HG02981 (cell line): ENCODE results near the gene LBH.

ENCODE experiments used
- ATAC-seq: cut with Tn5 transposase; IDR thresholded peaks from one replicate; pipeline ENCODE4 v1.9.1; 2021; ENCODE audit warnings: mild to moderate bottlenecking, moderate library complexity; ENCODE audit not compliant: unreplicated experiment

The LBH gene

DNA sequence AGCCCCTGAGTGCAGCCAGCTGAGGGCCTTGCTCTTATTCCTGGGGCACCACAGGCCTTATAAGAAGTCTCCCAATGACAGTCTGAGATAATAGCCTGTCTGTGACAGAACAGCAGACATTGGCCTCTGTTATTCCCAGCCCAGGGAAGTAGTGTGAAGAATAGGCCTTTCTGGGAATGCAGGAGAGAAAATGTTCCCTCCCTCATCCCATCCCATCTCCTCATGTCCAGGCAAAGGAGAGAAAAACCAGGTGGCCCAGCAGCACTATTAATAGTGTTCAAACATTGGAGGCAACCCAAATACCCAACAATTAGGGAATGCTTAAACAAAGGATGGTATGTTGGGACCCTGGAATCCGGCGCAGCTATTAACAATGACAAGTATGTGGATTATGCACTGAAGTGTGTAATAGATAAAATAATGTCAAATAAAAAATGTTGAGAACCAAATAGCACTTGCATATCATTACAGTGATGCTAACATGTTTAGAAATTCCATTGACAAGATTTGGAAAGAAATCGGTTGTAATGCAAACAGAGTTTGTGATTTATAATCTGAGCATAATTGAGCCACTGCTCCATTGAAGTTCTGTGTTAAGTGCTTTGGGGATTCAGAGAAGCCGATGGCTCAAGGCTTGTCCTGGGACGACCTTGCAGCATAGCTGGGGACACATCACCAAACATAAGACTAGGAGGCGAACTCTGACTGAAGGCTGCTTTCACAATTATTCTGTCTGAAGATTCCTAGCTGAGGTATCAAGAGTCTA, 69.3 kb downstream of the LBH start:
- no peak for ATAC-seq

DNA sequence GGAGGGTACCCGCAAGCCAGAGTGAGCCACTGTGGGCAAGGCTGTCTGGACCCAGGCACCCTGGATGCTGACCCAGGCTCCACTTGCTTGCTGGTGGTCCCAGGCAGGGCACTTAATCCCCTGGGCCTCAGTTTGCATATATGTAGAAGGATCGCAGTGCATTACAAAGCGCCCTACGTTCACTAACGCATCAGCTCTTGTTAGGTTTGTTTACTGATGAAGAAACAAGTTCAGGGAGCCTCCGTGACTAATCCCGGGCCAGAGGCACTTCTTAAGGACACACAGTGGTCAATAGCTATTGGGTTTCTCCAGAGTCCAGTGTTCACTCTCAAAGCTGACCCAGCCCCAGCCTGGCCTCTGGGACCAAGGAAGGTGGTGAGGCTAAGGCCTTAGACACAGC, 70.2 kb downstream of the LBH start:
- ATAC-seq, result no peak

DNA sequence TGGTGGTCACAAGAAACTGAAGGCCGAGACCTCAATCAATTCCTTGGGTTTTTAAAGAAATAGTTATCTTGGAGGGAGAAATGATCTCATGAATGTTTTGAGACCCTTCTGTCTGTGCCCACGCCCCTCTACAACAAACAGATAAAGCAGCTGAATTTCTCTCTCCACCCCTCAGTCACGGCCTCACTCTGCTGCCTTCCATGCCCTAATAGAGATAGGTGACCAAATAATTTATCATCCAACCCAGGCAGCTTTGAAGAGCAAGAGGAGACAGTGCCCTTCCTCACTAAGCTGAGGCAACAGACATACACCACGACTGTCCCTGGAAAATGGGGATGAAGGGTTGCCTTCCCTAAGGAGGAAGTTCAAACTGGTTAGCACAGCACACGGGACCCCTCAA, 71.2 kb downstream of the LBH start:
- no peak for ATAC-seq

DNA sequence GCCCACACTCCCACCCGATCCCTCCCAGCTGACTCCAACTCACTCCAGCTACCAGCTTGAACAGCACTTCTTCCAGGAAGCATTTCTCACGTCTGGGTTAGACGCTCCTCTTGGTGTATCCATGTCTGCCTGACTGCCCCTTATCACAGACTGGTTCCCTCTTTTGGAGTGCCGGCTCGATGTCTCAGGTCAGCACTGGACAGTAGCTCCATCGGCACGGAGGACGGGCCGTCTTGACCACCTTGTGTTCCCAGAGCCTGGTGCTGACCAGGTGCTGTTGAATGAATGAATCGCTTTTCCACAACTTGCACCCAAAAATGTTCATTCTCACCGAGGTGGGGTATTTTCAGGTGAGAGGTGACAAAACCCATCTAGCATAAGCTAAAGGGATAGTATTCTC, 71.8 kb downstream of the LBH start:
- no peak for ATAC-seq

DNA sequence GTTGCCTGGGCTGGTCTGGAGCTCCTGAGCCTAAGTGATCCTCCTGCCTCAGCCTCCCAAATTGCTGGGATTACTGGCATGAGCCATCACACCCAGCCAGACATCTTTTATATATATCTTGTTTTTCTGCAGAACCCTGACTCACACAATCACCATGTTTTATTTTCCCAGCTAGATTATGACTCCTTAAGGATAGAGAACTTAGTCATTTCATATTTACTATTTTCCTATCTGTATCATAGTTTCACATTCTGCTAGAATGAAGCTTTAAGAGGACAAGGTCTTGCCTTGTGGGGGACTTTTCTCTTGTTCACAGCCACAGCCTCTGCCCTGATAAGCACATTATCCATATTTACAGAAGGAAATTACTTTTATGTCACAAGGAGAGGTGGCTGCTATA, 73.9 kb downstream of the LBH start:
- ATAC-seq, result no peak

DNA sequence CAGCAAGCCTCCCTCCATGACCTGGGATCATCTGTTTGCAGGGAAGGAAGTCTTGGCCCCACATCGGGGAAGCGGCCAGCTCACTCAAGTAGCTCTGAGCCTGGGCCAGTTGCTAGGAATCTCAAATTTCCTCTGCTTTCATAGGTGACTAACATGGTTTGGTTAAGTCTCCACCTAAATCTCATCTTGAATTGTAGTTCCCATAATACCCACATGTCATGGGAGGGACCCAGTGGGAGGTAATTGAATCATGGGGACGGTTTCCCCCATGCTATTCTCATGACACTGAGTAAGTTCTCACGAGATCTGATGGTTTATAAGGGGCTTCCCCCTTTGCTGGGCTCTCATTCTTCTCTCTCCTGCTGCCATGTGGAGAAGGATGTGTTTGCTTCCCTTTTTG, 75.2 kb downstream of the LBH start:
- no peak for ATAC-seq

DNA sequence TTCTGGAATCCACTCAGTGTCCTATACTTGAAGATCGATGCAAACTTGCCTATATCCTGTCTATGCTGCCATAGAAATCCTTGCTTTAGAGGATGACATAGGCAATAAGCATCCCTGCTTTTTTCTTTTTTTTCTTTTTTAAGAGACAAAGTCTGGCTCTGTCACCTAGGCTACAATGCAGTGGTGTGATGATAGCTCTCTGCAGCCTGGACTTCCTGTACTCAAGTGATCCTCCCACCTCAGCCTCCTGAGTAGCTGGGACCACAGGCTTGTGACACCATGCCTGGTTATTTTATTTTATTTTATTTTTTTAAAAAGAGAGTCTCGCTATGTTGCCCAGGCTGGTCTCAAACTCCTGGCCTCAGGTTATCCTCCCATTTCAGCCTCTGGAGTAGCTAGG, 76.9 kb downstream of the LBH start:
- no peak for ATAC-seq
